SU-DHL-6 (cell line): ENCODE measurements around the gene CA5A.
"Not testable (repeated sequence)": the region's sequence is repeated elsewhere in the genome, so short reads cannot be mapped to it uniquely, and the experiment has no call there.

ENCODE experiments used
- CTCF ChIP-seq: fragments of 200-600 bp; sonication (generic); IDR thresholded peaks from one replicate; pipeline ENCODE4 v1.5.1; 2017; ENCODE audit warnings: antibody characterized with exemption, mild to moderate bottlenecking, low read length, moderate library complexity; ENCODE audit not compliant: insufficient read depth, poor library complexity, severe bottlenecking
- EZH2phosphoT487 ChIP-seq: fragments of 200-600 bp; sonication (generic), shearing (Covaris generic); conservative IDR thresholded peaks from 2 replicates; pipeline ENCODE4 v1.6.1; 2018; ENCODE audit warnings: mild to moderate bottlenecking, antibody characterized with exemption, low read length, moderate library complexity, mixed read lengths

GRCh38 chr16:87863327-87863635 lies 73.0 kb downstream of the CA5A start:
- not testable (repeated sequence) for TF ChIP-seq CTCF, EZH2phosphoT487
